Body of pancreas (tissue), 4 donors: ENCODE measurements around the gene GNMT.

Experiments used
- POLR2A ChIP-seq, 3 donors: fragments of 450-650 bp; IDR thresholded peaks; one replicate each; pipeline ENCODE4 v1.6.1; 2016; ENCODE audit warnings: antibody characterized with exemption in 3 of 3, mild to moderate bottlenecking in 2 of 3
- TF ChIP-seq, protein P1 (sequence below), 7 experiments: fragments of 450-650 bp in 4 of 7; fragments of 200-600 bp in 3 of 7; sonication (generic) in 3 of 7; IDR thresholded peaks; one replicate each; pipeline ENCODE4 v1.5.1; 2016 to 2019; ENCODE audit warnings: antibody characterized with exemption in 7 of 7

DNA sequence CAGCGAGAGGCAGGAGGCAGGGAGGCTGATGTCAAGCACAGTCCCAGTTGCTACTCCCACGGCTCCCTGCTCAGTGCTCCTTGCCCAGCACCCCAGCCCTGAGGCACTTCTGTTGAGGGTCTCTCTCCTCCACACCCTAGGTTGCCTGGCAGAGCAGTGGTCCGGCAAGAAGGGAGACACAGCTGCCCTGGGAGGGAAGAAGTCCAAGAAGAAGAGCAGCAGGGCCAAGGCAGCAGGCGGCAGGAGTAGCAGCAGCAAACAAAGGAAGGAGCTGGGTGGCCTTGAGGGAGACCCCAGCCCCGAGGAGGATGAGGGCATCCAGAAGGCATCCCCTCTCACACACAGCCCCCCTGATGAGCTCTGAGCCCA lies 22.1 kb upstream of the GNMT start:
- TF ChIP-seq, protein P1, sequence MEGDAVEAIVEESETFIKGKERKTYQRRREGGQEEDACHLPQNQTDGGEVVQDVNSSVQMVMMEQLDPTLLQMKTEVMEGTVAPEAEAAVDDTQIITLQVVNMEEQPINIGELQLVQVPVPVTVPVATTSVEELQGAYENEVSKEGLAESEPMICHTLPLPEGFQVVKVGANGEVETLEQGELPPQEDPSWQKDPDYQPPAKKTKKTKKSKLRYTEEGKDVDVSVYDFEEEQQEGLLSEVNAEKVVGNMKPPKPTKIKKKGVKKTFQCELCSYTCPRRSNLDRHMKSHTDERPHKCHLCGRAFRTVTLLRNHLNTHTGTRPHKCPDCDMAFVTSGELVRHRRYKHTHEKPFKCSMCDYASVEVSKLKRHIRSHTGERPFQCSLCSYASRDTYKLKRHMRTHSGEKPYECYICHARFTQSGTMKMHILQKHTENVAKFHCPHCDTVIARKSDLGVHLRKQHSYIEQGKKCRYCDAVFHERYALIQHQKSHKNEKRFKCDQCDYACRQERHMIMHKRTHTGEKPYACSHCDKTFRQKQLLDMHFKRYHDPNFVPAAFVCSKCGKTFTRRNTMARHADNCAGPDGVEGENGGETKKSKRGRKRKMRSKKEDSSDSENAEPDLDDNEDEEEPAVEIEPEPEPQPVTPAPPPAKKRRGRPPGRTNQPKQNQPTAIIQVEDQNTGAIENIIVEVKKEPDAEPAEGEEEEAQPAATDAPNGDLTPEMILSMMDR (IDR thresholded peaks at IDR 0.05) = no peak
- no peak for TF ChIP-seq POLR2A (IDR thresholded peaks at IDR 0.05)
